Smooth muscle cell (in vitro differentiated cells): ENCODE data around the gene CELF4. TPM values are rescaled to one million over a fixed set of nuclear protein-coding genes. Genes with fewer than 3 reads are reported as not detected.

Experiments
- DNase-seq: peaks from one replicate; lab custom pipeline; 2025; ENCODE audit not compliant: unreplicated experiment; lab: John Stamatoyannopoulos, UW
- H2AFZ ChIP-seq: fragments of 200-600 bp; sonication (generic); 2 replicates; pipeline ENCODE4 v1.6.0; 2016; ENCODE audit warnings: antibody characterized with exemption, low read depth, mild to moderate bottlenecking
- H3F3A ChIP-seq: fragments of 200-600 bp; sonication (generic); 2 replicates; pipeline ENCODE4 v1.6.0; 2017; ENCODE audit warnings: antibody characterized with exemption, low read depth
- H3K27ac ChIP-seq: fragments of 200-600 bp; sonication (generic); 2 replicates; pipeline ENCODE4 v1.5.1; 2016; ENCODE audit warnings: low read depth, mild to moderate bottlenecking
- H3K27me3 ChIP-seq: fragments of 200-600 bp; sonication (generic); 2 replicates; pipeline ENCODE4 v1.6.1; 2016; ENCODE audit warnings: low read depth, mild to moderate bottlenecking
- H3K36me3 ChIP-seq: fragments of 200-600 bp; sonication (generic); 2 replicates; pipeline ENCODE4 v1.5.1; 2016; ENCODE audit warnings: low read depth
- H3K4me1 ChIP-seq: fragments of 200-600 bp; sonication (generic); 2 replicates; pipeline ENCODE4 v1.5.1; 2016; ENCODE audit warnings: low read depth
- H3K4me2 ChIP-seq: fragments of 200-600 bp; sonication (generic); 2 replicates; pipeline ENCODE4 v1.6.0; 2016; ENCODE audit warnings: mild to moderate bottlenecking
- H3K4me3 ChIP-seq: fragments of 200-600 bp; sonication (generic); 2 replicates; pipeline ENCODE4 v1.5.1; 2016; ENCODE audit warnings: mild to moderate bottlenecking
- H3K79me2 ChIP-seq: fragments of 200-600 bp; sonication (generic); 2 replicates; pipeline ENCODE4 v1.6.0; 2016; ENCODE audit warnings: low read depth, mild to moderate bottlenecking
- H3K9ac ChIP-seq: fragments of 200-600 bp; sonication (generic); 2 replicates; pipeline ENCODE4 v1.6.0; 2016; ENCODE audit warnings: low read depth
- H3K9me3 ChIP-seq: fragments of 200-600 bp; sonication (generic); replicated peaks from 2 replicates; pipeline ENCODE4 v1.5.1; 2016; ENCODE audit warnings: low read depth
- H4K20me1 ChIP-seq: fragments of 200-600 bp; sonication (generic); 2 replicates; pipeline ENCODE4 v1.6.0; 2016; ENCODE audit warnings: low read depth
- CTCF ChIP-seq: fragments of 200-600 bp; sonication (generic); IDR thresholded peaks from 2 replicates; pipeline ENCODE4 v1.5.1; 2017; ENCODE audit warnings: borderline replicate concordance, mild to moderate bottlenecking, antibody characterized with exemption; ENCODE audit not compliant: insufficient read depth, poor library complexity, severe bottlenecking
- WGBS: methylation state at CpG from one replicate; pipeline ENCODE4 v1.1.7; 2016; ENCODE audit warnings: low lambda C conversion rate; 5-methylcytosine and 5-hydroxymethylcytosine counted together
- polyA plus RNA-seq: library from polyadenylated mRNA; unstranded; fragments of >200 nt; fragmentation: Nextera tagmentation; extraction: Ambion mirVana; gene quantifications from 2 replicates; pipeline ENCODE4 v1.2.1, GENCODE V29; 2016
- total RNA-seq: library from RNA; depleted of rRNA; stranded (reverse); fragments of >200 nt; gene quantifications from 2 replicates; pipeline ENCODE4 v1.2.3, GENCODE V29; 2014

Gene CELF4
- total RNA-seq (0.40 TPM in 1 of 2 replicates, not detected in the other), polyA plus RNA-seq (not detected in 2 replicates)

DNA sequence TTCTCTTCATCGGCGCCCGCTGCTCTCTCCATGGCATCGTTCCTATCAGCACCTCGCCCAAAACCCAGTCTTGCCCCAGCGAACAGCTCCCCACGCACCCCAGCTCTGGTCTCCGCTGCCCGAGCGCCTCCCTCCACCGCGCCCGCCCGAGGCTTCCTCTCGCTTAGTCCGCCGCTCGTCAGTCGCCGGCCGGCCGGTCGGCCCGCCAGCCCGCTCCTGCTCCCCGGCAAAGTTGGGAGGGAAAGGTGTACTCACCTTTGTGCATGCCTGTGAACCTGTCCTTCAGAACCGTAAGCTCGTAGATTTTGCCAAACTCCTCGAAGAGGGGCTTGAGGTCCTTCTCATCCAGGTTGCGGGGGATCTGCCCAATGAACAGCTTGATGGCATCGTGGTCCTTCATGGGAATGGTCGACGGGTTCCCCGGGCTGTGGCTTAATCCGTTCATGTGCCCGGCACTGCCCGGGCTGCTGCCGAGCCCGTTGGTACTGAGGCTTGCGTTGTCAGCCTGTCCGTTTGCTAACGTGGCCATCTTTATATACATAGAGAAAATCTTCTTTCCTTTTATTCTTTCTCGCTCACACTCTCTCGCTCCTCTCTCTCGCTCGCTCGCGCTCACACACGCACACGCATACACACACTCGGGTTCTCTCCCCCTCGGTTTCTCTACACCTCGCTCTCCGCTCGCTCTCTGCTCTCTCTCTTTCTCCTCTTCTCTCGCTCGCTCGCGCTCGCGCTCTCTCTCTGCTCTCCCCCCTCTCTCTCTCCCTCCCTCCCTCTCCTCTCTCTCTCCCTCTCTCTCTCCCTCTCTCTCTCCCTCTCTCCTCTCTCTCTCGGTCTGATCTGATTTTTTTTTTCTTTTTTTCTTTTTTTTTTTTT lies at the start of gene CELF4:
Gene CELF4 (minus strand): TSS at position 698 of the 876 bp plus-strand sequence.
- Histone ChIP-seq H3K27ac (no peak within 1 kb of the TSS), H3K4me2 (peak within 1 kb of the TSS; percentile 95), H3K79me2 (no peaks in the 10 kb centered on the region), H3K27me3 (peaks cover 88% of the 10 kb centered on the region), H3K9me3 (no peaks in the 10 kb centered on the region), H3K9ac (no peak within 1 kb of the TSS), H3F3A (no peaks in the 10 kb centered on the region), H3K4me1 (peaks cover 22% of the 10 kb centered on the region), H3K4me3 (peak within 1 kb of the TSS; percentile 55), H2AFZ (peak within 1 kb of the TSS; percentile 69), H3K36me3 (no peaks in the 10 kb centered on the region), H4K20me1 (no peaks in the 10 kb centered on the region)
- no peak for DNase-seq
- 2% methylated on average over 55 of the region's 62 CpGs for WGBS
- no peak for TF ChIP-seq CTCF

GRCh38 chr18:37613253-37613565 lies 47.6 kb upstream of the CELF4 start:
- no peak overlapping the region for H3K9ac ChIP-seq
- H3K4me2 ChIP-seq, result no peak overlapping the region
- 76% methylated on average over 1 of the region's 1 CpG for WGBS
- H3F3A ChIP-seq, result no peaks in the 10 kb centered on the region
- DNase-seq, result no peak
- no peak overlapping the region for H3K4me3 ChIP-seq
- H3K27me3 ChIP-seq, result peaks cover 20% of the 10 kb centered on the region
- H3K36me3 ChIP-seq, result no peaks in the 10 kb centered on the region
- no peak overlapping the region for H2AFZ ChIP-seq
- no peaks in the 10 kb centered on the region for H3K4me1 ChIP-seq
- no peaks in the 10 kb centered on the region for H3K9me3 ChIP-seq
- TF ChIP-seq CTCF, result no peak
- no peaks in the 10 kb centered on the region for H3K79me2 ChIP-seq
- H3K27ac ChIP-seq, result no peak overlapping the region
- no peaks in the 10 kb centered on the region for H4K20me1 ChIP-seq

- H3K4me2 ChIP-seq, result no peak overlapping the region
- H4K20me1 ChIP-seq, result no peaks in the 10 kb centered on the region
- no peaks in the 10 kb centered on the region for H3K79me2 ChIP-seq
- no peak overlapping the region for H2AFZ ChIP-seq
- H3K9me3 ChIP-seq, result no peaks in the 10 kb centered on the region
- peaks cover 20% of the 10 kb centered on the region for H3K27me3 ChIP-seq
- no peak for TF ChIP-seq CTCF
- no peak overlapping the region for H3K4me3 ChIP-seq
- H3K27ac ChIP-seq, result no peak overlapping the region
- H3K36me3 ChIP-seq, result no peaks in the 10 kb centered on the region
- no peak for DNase-seq
- WGBS, result 81% methylated on average over 5 of the region's 5 CpGs
- H3F3A ChIP-seq, result no peaks in the 10 kb centered on the region
- H3K9ac ChIP-seq, result no peak overlapping the region
- H3K4me1 ChIP-seq, result no peaks in the 10 kb centered on the region
Observed at GRCh38 chr18:37612524-37613252, 47.1 kb upstream of the CELF4 start.
